Peyer's patch (tissue), 4 donors: ENCODE results near the gene TNFAIP1.

ENCODE experiments used
- CTCF ChIP-seq, 6 experiments: fragments of 450-650 bp in 4 of 6; fragments of 200-600 bp in 2 of 6; sonication (generic) in 1 of 6; IDR thresholded peaks; one replicate each; pipeline ENCODE4 v1.5.1; 2017 to 2019; ENCODE audit warnings: antibody characterized with exemption in 6 of 6, mild to moderate bottlenecking in 3 of 6, moderate library complexity in 1 of 6
- POLR2A ChIP-seq, 2 donors: fragments of 450-650 bp; IDR thresholded peaks; one replicate each; pipeline ENCODE4 v1.5.1; 2017; ENCODE audit warnings: antibody characterized with exemption in 2 of 2, mild to moderate bottlenecking in 2 of 2, moderate library complexity in 2 of 2

- TF ChIP-seq CTCF (IDR thresholded peaks at IDR 0.05) (no peak), POLR2A (IDR thresholded peaks at IDR 0.05) (no peak)
Measured at GRCh38 chr17:28369684-28370034, 34.1 kb downstream of the TNFAIP1 start.
